Measurements from ENCODE around the gene SEPTIN1.
"Not testable (repeated sequence)": the region's sequence is repeated elsewhere in the genome, so short reads cannot be mapped to it uniquely, and the experiment has no call there.

Gene SEPTIN1

GRCh38 chr16:30356401-30357084 is 25.8 kb downstream of the SEPTIN1 start:
- no peak for DNase-seq

DNA sequence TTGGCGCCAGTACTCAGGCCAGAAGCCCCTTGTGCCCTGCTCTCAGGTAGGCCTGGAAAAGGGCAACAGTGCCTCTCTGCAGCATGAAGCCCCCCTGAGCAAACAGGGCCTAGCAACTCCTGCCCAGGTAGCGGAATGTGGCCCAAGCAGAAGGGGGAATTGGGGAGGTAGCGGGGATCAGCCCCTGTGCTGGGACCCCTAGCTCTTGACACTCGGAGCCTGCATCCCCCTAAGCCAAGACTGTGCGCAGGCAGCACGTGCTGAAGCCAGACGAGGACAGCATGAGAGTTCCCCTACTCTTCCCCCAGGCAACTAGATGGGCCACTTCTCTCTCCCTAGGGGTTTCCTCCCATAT is 26.4 kb downstream of the SEPTIN1 start:
- DNase-seq: no peak

- DNase-seq: peak; percentile 81
These were observed 27.0 kb downstream of the SEPTIN1 start, which contains the start of gene CD2BP2 for GRCh38 chr16:30355144-30355953. Gene CD2BP2 (minus strand): TSS chr16:30355308. CDS start chr16:30354681, 627 bp downstream.

GRCh38 chr16:30354423-30355143 is 27.8 kb downstream of the SEPTIN1 start:
- DNase-seq: no peak

DNA sequence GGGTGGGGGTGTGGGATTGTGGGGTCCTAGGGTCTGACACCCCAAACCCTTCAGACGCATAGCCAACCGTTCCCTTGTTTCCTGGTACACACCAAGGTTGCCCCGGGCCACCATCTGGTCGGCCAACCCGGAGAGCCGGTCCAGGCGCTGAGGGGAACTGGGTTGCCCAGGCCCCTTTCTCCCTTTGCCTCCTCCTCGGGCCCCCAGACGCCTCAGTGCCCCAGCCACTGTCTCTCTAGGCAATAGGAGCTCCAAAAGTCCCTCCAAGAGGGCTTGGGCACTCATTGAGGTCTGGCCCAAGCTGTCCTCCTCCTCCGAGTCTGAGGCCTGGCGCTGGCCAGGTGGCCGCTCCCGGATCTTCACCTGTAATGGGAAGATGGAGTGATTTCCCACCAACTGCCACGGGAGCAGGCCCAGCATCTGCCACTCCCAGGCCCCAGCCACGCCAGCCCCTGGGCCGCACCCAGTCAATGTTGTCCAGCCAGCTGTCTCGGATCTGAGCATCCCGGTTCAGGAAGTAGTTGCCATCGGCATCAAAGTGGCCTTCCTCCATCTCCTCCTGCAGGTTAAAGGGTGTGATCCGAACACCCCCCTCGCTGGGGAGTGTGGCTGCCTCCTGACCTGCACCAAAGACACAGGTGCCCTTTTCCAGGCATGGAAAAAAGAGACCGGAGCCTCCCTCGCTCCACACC is 28.8 kb downstream of the SEPTIN1 start:
- DNase-seq: no peak

DNA sequence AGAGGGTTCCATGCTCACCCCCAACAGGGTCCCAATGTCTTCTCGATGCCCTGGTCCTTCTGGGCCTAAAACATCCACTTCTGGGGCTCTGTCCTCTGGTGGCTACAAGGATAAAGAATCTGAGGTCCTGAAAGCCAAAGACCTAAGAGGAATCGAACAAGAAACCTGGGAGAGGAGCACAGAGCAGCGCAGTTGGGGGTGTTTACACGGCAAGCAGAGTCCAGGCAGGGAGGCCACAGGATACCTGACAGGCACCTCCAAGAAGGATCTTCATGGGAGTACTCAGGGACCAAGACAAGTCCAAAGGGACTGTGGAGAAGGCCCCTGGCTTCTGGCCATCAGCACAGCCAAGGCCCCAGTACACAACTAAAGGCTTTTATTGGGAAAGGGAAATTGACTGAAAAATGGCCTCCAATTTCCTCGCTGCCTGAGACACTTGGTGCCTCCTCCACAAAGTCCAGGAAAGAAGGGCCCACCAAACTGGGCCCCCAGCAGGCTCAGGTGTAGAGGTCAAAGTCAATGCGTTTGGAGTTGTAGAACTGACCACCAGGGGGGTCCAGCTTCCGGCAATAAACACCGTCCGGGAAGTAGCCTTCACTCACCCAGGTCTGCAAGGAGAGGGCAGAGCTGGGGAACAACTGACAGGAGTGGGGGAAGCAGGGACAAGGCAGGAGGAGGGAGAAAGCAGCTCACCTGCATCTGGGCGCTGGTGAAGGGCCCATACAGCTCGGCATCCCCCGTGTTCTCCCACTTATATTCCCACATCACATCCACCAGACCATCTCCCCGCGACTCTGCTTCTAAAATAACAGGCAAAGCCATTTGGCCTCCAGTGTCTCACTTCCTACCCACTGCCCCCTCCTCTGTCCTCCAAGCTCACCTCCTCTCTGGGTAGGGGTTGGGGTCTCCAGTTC is 29.6 kb downstream of the SEPTIN1 start:
- DNase-seq: no peak

GRCh38 chr16:30351586-30352419 is 30.6 kb downstream of the SEPTIN1 start:
- DNase-seq: no peak

- no peak for DNase-seq
These were observed 31.3 kb downstream of the SEPTIN1 start for GRCh38 chr16:30351001-30351441.

- DNase-seq: no peak
These were observed 32.1 kb downstream of the SEPTIN1 start for GRCh38 chr16:30350134-30350871.

DNA sequence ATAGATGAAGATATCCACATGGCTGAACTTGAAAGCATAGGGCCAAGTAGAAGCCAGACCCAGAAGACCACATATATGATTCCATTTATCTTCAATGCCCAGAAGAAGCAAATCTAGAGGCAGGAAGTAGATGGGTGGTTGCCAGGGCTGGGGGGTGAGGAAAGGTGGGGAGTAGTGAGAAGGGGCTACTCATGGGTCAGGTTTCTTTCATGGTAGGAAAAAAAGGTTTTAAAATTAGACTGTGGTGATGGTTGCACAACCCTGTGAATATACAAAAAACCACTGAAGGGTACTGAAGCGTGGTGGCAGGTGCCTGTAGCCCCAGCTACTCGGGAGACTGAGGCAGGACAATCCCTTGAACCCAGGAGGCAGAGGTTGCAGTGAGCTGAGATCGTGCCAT is 32.7 kb downstream of the SEPTIN1 start:
- no peak for DNase-seq

DNA sequence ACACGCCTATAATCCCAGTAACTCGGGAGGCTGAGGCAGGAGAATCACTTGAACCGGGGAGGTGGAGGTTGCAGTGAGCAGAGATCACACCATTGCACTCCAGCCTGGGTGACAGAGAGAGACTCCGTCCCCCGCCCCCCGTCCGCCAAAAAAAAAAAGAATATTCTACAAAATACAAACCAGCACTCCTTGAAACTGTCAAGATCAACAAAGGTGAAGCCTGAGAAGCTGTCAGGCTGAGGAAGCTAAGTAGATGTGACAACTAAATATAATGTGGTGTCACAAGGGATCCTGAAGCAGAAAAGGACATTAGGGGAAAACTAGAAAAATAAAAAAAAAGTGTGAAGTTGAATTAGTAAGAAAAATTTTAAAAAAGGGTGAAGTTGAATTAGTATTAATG is 33.4 kb downstream of the SEPTIN1 start:
- no peak for DNase-seq

DNA sequence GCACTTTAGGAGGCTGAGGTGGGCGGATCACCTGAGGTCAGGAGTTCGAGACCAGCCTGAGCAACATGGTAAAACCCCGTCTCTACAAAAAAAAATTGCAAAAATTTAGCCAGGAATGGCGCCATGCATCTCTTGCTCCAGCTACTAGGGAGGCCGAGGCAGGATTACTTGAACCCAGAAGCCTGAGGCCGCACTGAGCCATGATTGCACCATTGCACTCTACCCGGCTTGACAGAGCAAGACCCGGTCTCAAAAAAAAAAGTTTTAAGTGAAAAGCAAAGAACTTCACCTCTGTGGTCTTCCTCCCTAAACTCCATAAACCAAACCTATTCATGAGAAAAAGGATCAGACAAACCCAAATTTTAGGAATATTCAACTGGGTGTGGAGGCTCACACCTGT is 34.2 kb downstream of the SEPTIN1 start:
- DNase-seq: no peak

DNA sequence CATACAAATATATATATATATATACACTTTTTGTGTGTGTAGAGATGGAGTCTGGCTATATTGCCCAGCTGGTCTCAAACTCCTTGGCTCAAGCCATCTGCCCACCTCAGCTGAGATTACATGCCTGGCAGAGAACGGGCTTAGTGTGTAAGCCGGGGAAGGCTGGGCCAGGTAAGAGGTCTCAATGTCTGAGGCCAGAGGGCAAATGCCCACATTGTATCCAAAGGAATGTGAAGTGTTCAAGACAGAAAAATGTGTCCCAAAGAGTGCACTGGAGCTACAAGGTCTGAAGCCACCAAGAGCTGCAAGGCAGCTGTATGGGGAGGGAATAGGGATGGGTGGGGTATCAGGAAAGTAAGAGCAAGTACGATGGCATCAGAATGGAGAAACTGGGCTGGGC is 36.1 kb downstream of the SEPTIN1 start:
- no peak for DNase-seq

- not testable (repeated sequence) for DNase-seq
These were observed 38.9 kb downstream of the SEPTIN1 start for GRCh38 chr16:30343491-30343820.

DNA sequence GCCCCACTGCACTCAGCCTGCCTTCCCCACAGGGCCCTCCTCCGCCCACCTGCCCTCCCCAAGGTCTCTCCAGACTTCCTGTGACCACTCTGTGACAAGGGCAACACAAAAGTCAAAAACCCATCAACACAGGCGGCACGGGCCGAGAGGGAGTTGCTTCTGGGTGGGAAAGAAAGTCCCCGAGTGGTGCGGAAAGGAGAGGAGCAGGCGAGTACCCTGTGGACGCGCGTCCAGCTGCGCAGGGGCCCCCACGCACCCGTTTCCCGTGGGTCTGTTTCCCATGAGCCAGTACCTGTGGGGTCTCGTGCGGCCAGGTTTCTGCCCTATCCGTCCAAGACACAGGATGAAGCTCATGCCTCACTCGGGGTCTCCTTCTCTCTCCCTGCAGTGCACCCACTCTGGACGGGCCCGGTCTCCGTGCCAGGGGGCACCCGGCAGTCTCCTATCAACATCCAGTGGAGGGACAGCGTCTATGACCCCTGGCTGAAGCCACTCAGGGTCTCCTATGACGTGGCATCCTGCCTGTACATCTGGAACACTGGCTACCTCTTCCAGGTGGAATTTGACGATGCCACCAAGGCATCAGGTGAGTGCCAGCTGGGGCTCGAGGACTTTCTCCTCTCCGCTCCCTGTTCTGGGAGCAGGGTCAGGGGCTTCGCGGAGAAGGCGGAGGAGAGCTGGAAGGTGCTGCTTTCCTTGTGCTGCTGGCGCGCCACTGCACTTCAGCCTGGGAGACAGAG is 39.4 kb downstream of the SEPTIN1 start:
- no peak for DNase-seq

- DNase-seq: not testable (repeated sequence)
These were observed 40.4 kb downstream of the SEPTIN1 start for GRCh38 chr16:30341971-30342370.

- DNase-seq: no peak
These were observed 41.7 kb downstream of the SEPTIN1 start for GRCh38 chr16:30340621-30341020.

DNA sequence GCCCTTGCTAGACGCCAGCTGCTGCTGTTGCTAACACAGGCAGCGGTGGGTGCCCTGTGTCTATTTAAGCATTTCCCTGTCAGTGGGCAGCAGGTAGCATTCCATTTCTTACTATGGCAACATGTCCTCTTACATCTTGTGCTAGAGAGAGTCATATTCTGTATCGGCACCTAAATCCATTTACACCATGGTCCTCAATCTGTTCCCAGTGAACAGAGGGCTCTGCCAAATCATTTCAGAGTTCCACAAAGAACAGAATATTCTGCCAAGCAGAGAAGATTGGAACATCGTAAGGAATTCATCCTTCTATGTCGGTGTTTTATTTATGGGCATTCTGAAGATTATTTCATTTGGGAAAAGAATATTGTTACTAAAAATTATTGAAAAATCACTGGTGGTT is 43.6 kb downstream of the SEPTIN1 start:
- not testable (repeated sequence) for DNase-seq

DNA sequence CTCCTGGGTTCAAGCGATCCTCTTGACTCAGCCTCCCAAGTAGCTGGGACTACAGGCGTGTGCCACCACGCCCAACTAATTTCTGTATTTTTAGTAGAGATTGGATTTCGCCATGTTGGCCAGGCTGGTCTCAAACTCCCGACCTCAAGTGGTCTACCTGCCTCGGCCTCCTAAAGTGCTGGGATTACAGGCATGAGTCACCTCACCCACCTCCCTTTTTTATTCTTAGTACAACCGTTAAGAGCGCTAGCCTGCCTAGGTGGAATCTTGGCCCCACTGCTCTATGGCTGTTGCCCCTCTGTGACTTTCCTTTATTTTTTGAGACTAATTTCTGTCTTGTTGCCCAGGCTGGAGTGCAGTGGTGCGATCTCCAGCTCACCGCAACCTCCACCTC is 44.4 kb downstream of the SEPTIN1 start:
- not testable (repeated sequence) for DNase-seq

Measured in NCI-H2081 treated with DMSO at 0.1 percent for 48 hours (cell line).